Stimulated activated effector memory CD8-positive, alpha-beta T cell treated with anti-CD3 and anti-CD28 coated beads, Interleukin-12 subunit alpha, Interleukin-12 subunit beta, amount 100 ng/mL, for 72 hours (primary cell): ENCODE results near the gene LSP1.
"Not testable (repeated sequence)": the region's sequence is repeated elsewhere in the genome, so short reads cannot be mapped to it uniquely, and the experiment has no call there.

Experiments used
- ATAC-seq: fragments of 150-1000 bp; cut with Tn5 transposase; 2 replicates; pipeline ENCODE4 v1.10.0; 2021
- DNase-seq, 2 donors: peaks; one replicate each; pipeline ENCODE4 v3.0.0; 2021 to 2022; ENCODE audit warnings: low spot score in 2 of 2
- H3K27ac Mint-ChIP-seq: one replicate; pipeline ENCODE4 v1.8.0; 2022; ENCODE audit warnings: mild to moderate bottlenecking, mixed read lengths
- H3K36me3 Mint-ChIP-seq: one replicate; pipeline ENCODE4 v1.8.0; 2022; ENCODE audit warnings: mild to moderate bottlenecking, mixed read lengths
- H3K4me1 Mint-ChIP-seq: one replicate; pipeline ENCODE4 v1.8.0; 2022; ENCODE audit warnings: mixed read lengths
- H3K4me3 Mint-ChIP-seq: one replicate; pipeline ENCODE4 v1.8.0; 2022; ENCODE audit warnings: mild to moderate bottlenecking, mixed read lengths
- H3K9me3 Mint-ChIP-seq: one replicate; pipeline ENCODE4 v1.8.0; 2022; ENCODE audit warnings: mixed read lengths

LSP1 gene

GRCh38 chr11:1870721-1871466 lies 18.0 kb downstream of the LSP1 start:
- ATAC-seq = peak; percentile 69
- Mint-ChIP-seq H3K36me3 (peaks cover 89% of the 10 kb centered on the region), H3K27ac (peak overlapping the region; percentile 93), H3K9me3 (no peaks in the 10 kb centered on the region), H3K4me3 (peak overlapping the region; percentile 69), H3K4me1 (peaks cover 74% of the 10 kb centered on the region)
- no peak for DNase-seq

DNA sequence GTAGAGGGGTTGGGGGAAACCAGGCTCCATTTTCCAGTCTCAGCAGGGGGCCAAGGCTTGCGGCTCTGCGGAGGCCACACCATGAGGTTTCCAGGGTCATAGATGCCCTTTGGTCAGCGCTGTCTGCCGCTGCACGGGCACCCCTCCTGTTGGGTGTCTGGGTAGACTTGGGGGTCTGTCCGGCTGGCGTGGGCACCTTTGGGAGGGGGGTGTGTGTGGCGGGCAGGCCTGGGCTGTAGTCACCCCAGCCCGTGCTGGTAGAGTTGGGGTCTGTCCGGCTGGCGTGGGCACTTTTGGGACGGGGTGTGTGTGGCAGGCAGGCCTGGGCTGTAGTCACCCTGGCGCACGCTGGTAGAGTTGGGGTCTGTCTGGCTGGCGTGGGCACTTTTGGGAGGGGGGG lies 18.6 kb downstream of the LSP1 start:
- Mint-ChIP-seq H3K27ac (peak overlapping the region; percentile 93), H3K9me3 (no peaks in the 10 kb centered on the region), H3K4me1 (peaks cover 74% of the 10 kb centered on the region), H3K4me3 (peak overlapping the region; percentile 69), H3K36me3 (peaks cover 89% of the 10 kb centered on the region)
- ATAC-seq (no peak), DNase-seq (no peak)

DNA sequence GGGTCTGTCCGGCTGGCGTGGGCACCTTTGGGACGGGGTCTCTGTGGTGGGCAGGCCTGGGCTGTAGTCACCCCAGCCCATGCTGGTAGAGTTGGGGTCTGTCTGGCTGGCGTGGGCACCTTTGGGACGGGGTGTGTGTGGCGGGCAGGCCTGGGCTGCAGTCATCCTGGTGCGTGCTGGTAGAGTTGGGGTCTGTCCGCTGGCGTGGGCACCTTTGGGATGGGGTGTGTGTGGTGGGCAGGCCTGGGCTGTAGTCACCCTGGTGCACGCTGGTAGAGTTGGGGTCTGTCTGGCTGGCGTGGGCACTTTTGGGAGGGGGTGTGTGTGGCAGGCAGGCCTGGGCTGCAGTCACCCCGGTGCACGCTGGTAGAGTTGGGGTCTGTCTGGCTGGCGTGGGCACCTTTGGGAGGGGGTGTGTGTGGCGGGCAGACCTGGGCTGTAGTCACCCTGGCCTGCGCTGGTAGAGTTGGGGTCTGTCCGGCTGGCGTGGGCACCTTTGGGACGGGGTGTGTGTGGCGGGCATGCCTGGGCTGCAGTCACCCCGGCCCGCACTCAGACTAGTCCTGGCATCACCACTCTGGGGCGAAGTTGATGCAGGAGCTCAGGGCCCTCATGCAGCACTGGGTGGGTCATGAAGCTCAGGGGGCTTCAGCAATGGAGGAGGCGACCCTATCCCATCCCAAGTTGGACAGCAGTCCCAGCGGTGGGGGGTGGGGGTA lies 19.5 kb downstream of the LSP1 start:
- H3K4me1 Mint-ChIP-seq = peaks cover 71% of the 10 kb centered on the region
- H3K36me3 Mint-ChIP-seq = peaks cover 84% of the 10 kb centered on the region
- H3K9me3 Mint-ChIP-seq = no peaks in the 10 kb centered on the region
- peak overlapping the region; percentile 93 for H3K27ac Mint-ChIP-seq
- H3K4me3 Mint-ChIP-seq = no peak overlapping the region
- ATAC-seq = no peak
- no peak for DNase-seq

GRCh38 chr11:1873048-1873812 lies 20.3 kb downstream of the LSP1 start:
- Mint-ChIP-seq H3K4me3 (no peak overlapping the region), H3K36me3 (peaks cover 83% of the 10 kb centered on the region), H3K27ac (peak overlapping the region; percentile 93), H3K4me1 (peaks cover 69% of the 10 kb centered on the region), H3K9me3 (no peaks in the 10 kb centered on the region)
- DNase-seq (no peak), ATAC-seq (no peak)

GRCh38 chr11:1873813-1874150 lies 20.9 kb downstream of the LSP1 start:
- ATAC-seq, DNase-seq: not testable (repeated sequence)
- peak overlapping the region; percentile 93 for H3K27ac Mint-ChIP-seq

DNA sequence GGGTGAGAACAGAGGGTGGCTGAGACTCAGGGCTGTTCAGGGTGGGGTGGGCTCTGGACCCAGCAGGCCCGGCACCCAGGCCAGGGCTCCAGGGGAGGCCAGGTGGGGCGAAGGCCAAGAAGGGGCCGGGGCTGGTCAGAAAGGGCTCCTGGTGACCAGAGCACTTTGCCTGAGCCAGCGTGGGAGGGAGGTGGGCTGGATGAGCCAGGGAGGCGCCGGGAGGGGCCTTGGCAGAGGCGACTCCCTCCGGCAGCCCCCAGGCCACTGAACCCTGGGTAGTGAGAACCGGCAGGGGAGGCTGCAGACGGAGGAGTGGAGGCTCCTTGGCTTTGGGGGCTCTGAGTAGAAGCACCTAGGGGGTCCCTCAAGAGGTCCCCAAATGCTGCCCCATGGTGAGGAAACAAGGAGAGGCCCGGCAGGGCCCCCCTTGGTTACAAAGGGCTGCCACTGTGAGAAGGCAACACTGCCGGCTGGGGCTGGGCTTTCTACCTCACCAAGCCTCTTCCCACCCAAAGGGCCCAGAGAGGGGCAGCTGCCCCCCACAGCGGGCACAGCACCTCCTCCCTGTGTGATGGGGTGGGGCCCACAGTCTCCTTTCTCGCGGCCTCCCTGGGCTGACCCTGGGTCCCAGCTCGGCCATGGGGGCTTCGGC lies 21.7 kb downstream of the LSP1 start:
- not testable (repeated sequence) for ATAC-seq, H3K9me3 Mint-ChIP-seq, H3K4me3 Mint-ChIP-seq, H3K27ac Mint-ChIP-seq, DNase-seq
- Mint-ChIP-seq H3K4me1 (peaks cover 56% of the 10 kb centered on the region), H3K36me3 (peaks cover 81% of the 10 kb centered on the region)

More at GRCh38 chr11:1873813-1874150, 20.9 kb downstream of the LSP1 start:
- H3K9me3 Mint-ChIP-seq, H3K4me3 Mint-ChIP-seq: not testable (repeated sequence)
- Mint-ChIP-seq H3K36me3 (peaks cover 81% of the 10 kb centered on the region), H3K4me1 (peaks cover 63% of the 10 kb centered on the region)

DNA sequence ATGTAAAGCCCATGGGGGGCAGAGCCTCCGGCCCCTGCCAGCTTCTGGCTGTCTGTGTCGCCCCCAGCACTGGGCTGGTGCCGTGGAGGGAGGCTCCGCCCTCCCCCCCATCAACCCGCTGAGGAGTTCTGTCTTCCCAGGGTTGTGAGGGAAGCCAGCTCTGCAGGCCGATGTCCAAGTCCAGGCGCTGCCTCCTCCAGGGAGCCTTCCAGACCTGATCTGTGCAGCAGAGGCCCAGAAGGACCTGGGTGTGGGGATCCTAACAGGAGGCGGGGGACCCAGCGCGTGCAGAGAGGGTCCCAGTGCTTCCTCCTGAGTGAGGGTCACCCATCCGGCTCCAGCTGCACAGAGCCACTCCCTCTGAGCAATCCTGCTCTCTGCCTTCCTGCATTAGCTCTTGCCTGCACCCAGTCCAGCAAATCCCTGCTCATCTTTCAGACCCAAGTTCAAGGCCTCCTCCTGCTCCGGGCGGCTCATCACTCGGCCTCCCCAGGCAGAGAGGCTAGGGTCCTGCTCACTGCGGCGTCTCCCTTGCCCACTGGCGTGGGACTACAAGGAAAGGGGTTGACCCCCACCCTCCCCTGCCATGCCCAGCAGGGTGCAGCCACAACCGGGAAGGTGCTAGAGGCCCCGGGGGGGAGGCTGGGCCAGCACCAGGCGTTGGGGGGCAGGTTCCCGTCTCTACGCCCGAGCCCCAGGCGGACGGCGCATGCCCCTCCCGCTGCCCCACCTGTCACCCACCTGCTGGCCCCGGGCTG lies 22.4 kb downstream of the LSP1 start:
- Mint-ChIP-seq H3K27ac (no peak overlapping the region), H3K9me3 (no peaks in the 10 kb centered on the region), H3K36me3 (peaks cover 81% of the 10 kb centered on the region), H3K4me1 (peaks cover 56% of the 10 kb centered on the region), H3K4me3 (no peak overlapping the region)
- no peak for ATAC-seq
- no peak for DNase-seq

- Mint-ChIP-seq H3K4me1 (peaks cover 56% of the 10 kb centered on the region), H3K36me3 (peaks cover 81% of the 10 kb centered on the region), H3K27ac (peak overlapping the region; percentile 43)
- H3K9me3 Mint-ChIP-seq, H3K4me3 Mint-ChIP-seq, ATAC-seq, DNase-seq: not testable (repeated sequence)
These were observed 23.0 kb downstream of the LSP1 start for GRCh38 chr11:1875851-1876301.

GRCh38 chr11:1876361-1877063 lies 23.6 kb downstream of the LSP1 start:
- Mint-ChIP-seq H3K4me1 (peaks cover 54% of the 10 kb centered on the region), H3K27ac (peak overlapping the region; percentile 43)
- no peak for ATAC-seq

GRCh38 chr11:1877211-1878136 lies 24.6 kb downstream of the LSP1 start:
- DNase-seq (no peak), ATAC-seq (no peak)
- peaks cover 68% of the 10 kb centered on the region for H3K36me3 Mint-ChIP-seq
- peaks cover 44% of the 10 kb centered on the region for H3K4me1 Mint-ChIP-seq
- H3K27ac Mint-ChIP-seq = peak overlapping the region; percentile 50
- H3K4me3 Mint-ChIP-seq = no peak overlapping the region
- no peaks in the 10 kb centered on the region for H3K9me3 Mint-ChIP-seq

More at GRCh38 chr11:1876361-1877063, 23.6 kb downstream of the LSP1 start:
- Mint-ChIP-seq H3K36me3 (peaks cover 78% of the 10 kb centered on the region), H3K9me3 (no peaks in the 10 kb centered on the region), H3K4me3 (no peak overlapping the region)
- DNase-seq = no peak

DNA sequence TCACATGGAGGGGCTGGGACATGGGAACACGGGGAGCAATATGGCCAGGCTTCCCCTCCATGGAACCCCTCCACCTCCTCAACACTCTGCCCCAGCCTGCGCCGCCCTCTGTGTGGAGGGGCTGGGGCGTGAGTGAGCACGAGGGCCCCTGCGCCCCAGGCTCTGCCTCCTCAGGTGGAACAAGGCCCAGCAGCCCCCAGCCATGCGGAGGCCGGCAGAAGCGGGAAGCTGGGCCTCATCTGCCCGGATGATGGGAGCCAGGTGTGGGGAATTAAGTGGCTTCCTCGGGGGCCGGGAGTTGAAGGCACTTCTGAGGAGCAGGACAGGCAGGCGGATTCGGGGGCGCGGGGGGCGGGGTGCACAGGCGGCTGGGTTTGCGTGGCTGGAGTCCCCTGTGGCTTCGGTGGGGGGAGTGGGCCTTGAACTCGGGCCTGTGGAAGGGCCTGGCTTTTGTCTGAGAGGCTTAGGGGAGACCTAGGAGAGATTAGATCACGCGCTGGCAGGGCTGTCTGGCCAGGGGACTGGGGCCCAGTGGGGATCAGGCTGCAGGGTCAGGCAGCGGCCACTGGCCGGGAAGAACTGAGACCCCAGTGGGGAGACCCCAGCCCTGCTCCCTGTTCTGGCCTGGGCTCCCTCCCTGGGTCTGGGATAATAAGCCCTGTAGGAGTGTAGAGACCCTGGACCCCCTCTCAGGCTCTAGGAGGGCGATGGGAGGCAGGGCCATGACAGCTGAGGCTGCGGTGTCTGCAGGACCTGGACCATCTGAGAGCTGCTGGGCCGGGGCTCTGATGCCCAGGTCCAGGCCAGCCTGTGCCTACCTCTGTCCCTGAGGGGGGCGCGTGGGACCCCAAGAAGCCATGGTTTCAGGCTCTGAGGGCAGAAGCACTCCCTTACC lies 25.5 kb downstream of the LSP1 start:
- H3K27ac Mint-ChIP-seq = peak overlapping the region; percentile 50
- DNase-seq (no peak), ATAC-seq (no peak)
- H3K4me3 Mint-ChIP-seq = no peak overlapping the region
- H3K36me3 Mint-ChIP-seq = peaks cover 59% of the 10 kb centered on the region
- no peaks in the 10 kb centered on the region for H3K9me3 Mint-ChIP-seq
- H3K4me1 Mint-ChIP-seq = peaks cover 35% of the 10 kb centered on the region

DNA sequence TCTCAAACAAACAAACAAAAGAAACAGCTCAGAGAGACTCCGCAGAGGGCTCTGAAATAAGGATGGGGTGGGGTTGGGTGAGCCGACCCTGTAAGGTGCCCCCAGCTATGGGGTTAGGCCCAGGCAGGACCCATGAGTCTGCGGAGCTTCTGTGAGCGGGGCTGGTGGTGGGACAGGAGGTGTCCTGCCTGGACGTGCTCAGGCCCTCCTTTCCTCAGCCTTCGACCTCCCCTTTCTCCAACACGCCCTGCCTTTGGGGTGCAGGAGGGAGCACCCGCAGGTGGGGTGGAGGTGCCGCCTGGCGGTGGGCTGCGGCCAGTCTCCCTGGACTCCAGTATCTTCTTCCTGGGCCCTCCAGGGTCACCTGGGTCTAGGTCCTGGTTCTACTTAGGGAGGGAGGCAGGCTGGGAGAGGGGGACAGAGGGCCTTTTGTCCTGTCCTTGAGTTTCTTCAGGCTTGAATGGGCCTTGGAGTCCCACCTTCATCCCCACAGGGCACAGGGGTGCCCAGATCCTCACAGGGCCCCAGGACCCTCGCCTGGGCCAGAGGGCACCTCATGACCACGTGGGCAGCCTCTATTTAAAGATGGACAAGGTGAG lies 26.6 kb downstream of the LSP1 start:
- H3K36me3 Mint-ChIP-seq = peaks cover 54% of the 10 kb centered on the region
- peak overlapping the region; percentile 81 for H3K27ac Mint-ChIP-seq
- H3K4me1 Mint-ChIP-seq = peaks cover 31% of the 10 kb centered on the region
- no peaks in the 10 kb centered on the region for H3K9me3 Mint-ChIP-seq
- ATAC-seq (no peak), DNase-seq (no peak)
- no peak overlapping the region for H3K4me3 Mint-ChIP-seq
